ENCODE results near the gene PIANP.

Gene PIANP

DNA sequence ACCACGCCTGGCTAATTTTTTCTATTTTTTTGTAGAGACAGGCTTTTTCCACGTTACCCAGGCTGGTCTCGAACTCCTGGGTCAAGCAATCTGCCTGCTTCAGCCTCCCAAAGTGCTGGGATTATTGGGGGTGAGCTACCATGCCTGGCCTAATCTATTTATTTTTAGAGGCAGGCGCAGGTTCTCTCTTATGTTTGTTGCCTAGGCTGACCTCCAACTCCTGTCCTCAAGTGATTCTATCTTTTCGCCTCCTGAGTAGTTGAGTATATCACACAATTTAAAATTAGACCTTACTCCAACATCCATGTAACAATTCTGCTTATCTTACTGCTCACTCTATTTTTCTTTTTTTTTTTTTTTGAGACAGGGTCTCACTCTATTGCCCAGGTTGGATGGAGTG lies 46.6 kb downstream of the PIANP start:
- no peaks in the 10 kb centered on the region for H3K79me2 ChIP-seq (ENCODE audit: low read length)
- no peaks in the 10 kb centered on the region for H3K4me1 ChIP-seq (ENCODE audit: low read length)
- H3K27me3 ChIP-seq (replicated peaks; ENCODE audit: insufficient read depth, low read length): no peaks in the 10 kb centered on the region
- TF ChIP-seq EZH2 (optimal IDR thresholded peaks at IDR 0.05; ENCODE audit: low read depth, low read length): no peak
- no peak for TF ChIP-seq EZH2phosphoT487 (IDR thresholded peaks at IDR 0.05; ENCODE audit: low read length)
- TF ChIP-seq, protein P1, sequence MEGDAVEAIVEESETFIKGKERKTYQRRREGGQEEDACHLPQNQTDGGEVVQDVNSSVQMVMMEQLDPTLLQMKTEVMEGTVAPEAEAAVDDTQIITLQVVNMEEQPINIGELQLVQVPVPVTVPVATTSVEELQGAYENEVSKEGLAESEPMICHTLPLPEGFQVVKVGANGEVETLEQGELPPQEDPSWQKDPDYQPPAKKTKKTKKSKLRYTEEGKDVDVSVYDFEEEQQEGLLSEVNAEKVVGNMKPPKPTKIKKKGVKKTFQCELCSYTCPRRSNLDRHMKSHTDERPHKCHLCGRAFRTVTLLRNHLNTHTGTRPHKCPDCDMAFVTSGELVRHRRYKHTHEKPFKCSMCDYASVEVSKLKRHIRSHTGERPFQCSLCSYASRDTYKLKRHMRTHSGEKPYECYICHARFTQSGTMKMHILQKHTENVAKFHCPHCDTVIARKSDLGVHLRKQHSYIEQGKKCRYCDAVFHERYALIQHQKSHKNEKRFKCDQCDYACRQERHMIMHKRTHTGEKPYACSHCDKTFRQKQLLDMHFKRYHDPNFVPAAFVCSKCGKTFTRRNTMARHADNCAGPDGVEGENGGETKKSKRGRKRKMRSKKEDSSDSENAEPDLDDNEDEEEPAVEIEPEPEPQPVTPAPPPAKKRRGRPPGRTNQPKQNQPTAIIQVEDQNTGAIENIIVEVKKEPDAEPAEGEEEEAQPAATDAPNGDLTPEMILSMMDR (IDR thresholded peaks at IDR 0.05; ENCODE audit: low read length): no peak
- no peaks in the 10 kb centered on the region for H3K9me2 ChIP-seq (replicated peaks; ENCODE audit: insufficient read depth, low read length)
- H3F3A ChIP-seq (ENCODE audit: insufficient read depth, low read length): no peaks in the 10 kb centered on the region
- H3K9ac ChIP-seq (ENCODE audit: low read length): no peak overlapping the region
- H3K4me3 ChIP-seq (ENCODE audit: low read length): no peak overlapping the region
- no peak overlapping the region for H3K27ac ChIP-seq (ENCODE audit: low read length)
- no peak overlapping the region for H2AFZ ChIP-seq (ENCODE audit: low read length)
- no peaks in the 10 kb centered on the region for H3K9me3 ChIP-seq (replicated peaks; ENCODE audit: insufficient read depth, low read length)
- no peak for DNase-seq
- no peak overlapping the region for H3K4me2 ChIP-seq (ENCODE audit: low read depth, low read length)
- H4K20me1 ChIP-seq (ENCODE audit: insufficient read depth, low read length): no peaks in the 10 kb centered on the region
- H3K36me3 ChIP-seq (replicated peaks; ENCODE audit: insufficient read depth, low read length): no peaks in the 10 kb centered on the region

DNA sequence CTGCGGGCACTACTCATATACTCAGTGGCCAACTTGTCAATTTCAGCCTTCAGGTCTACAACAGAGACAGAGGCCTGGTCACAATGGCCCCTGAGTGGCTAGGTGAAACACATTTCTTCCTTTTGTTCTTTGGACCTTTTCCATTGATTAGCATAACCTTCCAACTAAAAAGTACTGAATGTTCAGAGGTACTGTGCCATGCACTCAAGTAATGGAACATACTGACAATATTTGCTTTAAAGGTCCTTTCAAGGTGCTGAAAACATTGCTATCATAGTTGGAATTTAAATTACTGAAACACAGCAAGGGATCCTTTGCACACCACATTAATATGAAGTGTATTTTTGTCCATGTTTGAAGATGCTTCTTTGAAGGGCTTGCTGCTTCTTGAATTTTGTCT lies 47.3 kb downstream of the PIANP start:
- no peaks in the 10 kb centered on the region for H3K9me2 ChIP-seq (replicated peaks; ENCODE audit: insufficient read depth, low read length)

DNA sequence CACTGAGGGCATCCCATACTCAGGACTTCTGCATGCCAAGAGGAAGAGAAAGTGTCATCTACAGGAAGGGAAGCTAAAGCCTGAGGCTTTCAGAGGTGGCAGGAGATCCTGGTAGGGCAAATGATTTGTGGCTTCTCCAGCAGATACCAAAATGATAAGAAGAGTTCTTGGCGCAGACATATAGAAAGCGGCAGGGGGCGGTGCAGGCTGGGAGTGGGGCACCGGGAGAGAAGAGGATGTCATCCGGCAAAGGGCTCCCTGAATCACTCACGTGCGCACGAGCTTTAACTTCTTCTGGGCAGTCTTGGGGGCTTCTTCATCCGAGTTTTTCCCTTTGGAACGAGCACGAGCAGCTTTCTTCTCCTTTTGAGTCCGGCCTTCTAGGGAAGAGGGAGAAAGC lies 48.2 kb downstream of the PIANP start:
- Histone ChIP-seq H3K9me3 (replicated peaks; ENCODE audit: insufficient read depth, low read length) (no peaks in the 10 kb centered on the region), H3K27ac (ENCODE audit: low read length) (no peak overlapping the region), H4K20me1 (ENCODE audit: insufficient read depth, low read length) (no peaks in the 10 kb centered on the region), H3K4me1 (ENCODE audit: low read length) (no peaks in the 10 kb centered on the region), H3K4me2 (ENCODE audit: low read depth, low read length) (no peak overlapping the region), H3F3A (ENCODE audit: insufficient read depth, low read length) (no peaks in the 10 kb centered on the region), H3K4me3 (ENCODE audit: low read length) (no peak overlapping the region), H3K27me3 (replicated peaks; ENCODE audit: insufficient read depth, low read length) (no peaks in the 10 kb centered on the region), H3K79me2 (ENCODE audit: low read length) (no peaks in the 10 kb centered on the region), H3K36me3 (replicated peaks; ENCODE audit: insufficient read depth, low read length) (no peaks in the 10 kb centered on the region), H2AFZ (ENCODE audit: low read length) (no peak overlapping the region), H3K9me2 (replicated peaks; ENCODE audit: insufficient read depth, low read length) (no peaks in the 10 kb centered on the region), H3K9ac (ENCODE audit: low read length) (no peak overlapping the region)
- DNase-seq: no peak
- TF ChIP-seq EZH2phosphoT487 (IDR thresholded peaks at IDR 0.05; ENCODE audit: low read length): no peak
- TF ChIP-seq EZH2 (optimal IDR thresholded peaks at IDR 0.05; ENCODE audit: low read depth, low read length): no peak
- TF ChIP-seq, protein P1 (IDR thresholded peaks at IDR 0.05; ENCODE audit: low read length): no peak

More for the DNA sequence above, 47.3 kb downstream of the PIANP start:
- Histone ChIP-seq H3K9ac (ENCODE audit: low read length) (no peak overlapping the region), H3F3A (ENCODE audit: insufficient read depth, low read length) (no peaks in the 10 kb centered on the region), H3K36me3 (replicated peaks; ENCODE audit: insufficient read depth, low read length) (no peaks in the 10 kb centered on the region), H4K20me1 (ENCODE audit: insufficient read depth, low read length) (no peaks in the 10 kb centered on the region), H3K4me1 (ENCODE audit: low read length) (no peaks in the 10 kb centered on the region), H3K27me3 (replicated peaks; ENCODE audit: insufficient read depth, low read length) (no peaks in the 10 kb centered on the region), H3K4me3 (ENCODE audit: low read length) (no peak overlapping the region), H2AFZ (ENCODE audit: low read length) (no peak overlapping the region), H3K9me3 (replicated peaks; ENCODE audit: insufficient read depth, low read length) (no peaks in the 10 kb centered on the region), H3K4me2 (ENCODE audit: low read depth, low read length) (no peak overlapping the region), H3K27ac (ENCODE audit: low read length) (no peak overlapping the region), H3K79me2 (ENCODE audit: low read length) (no peaks in the 10 kb centered on the region)
- no peak for DNase-seq
- TF ChIP-seq EZH2phosphoT487 (IDR thresholded peaks at IDR 0.05; ENCODE audit: low read length) (no peak), EZH2 (optimal IDR thresholded peaks at IDR 0.05; ENCODE audit: low read depth, low read length) (no peak)
- TF ChIP-seq, protein P1 (IDR thresholded peaks at IDR 0.05; ENCODE audit: low read length): no peak
